Astrocyte of the spinal cord (primary cell): ENCODE results near the gene SEPSECS.

Experiments used
- DNase-seq: peaks from one replicate; pipeline ENCODE4 v3.0.0; 2011; ENCODE audit warnings: low read depth, low spot score
- H3K4me3 ChIP-seq: 2 replicates; pipeline ENCODE4 v1.5.1; 2011; ENCODE audit warnings: low read depth, mild to moderate bottlenecking, low read length, moderate library complexity
- in situ Hi-C: cut with HindIII; loops from 2 replicates; pipeline ENCODE4 v1.10.0; 2017; ENCODE audit warnings: low sequenced_read_pairs
- TF ChIP-seq, protein P1 (sequence below): IDR thresholded peaks from 2 replicates; pipeline ENCODE4 v1.5.1; 2012; ENCODE audit warnings: low read depth, mild to moderate bottlenecking, low read length, inconsistent platforms

The SEPSECS gene

DNA sequence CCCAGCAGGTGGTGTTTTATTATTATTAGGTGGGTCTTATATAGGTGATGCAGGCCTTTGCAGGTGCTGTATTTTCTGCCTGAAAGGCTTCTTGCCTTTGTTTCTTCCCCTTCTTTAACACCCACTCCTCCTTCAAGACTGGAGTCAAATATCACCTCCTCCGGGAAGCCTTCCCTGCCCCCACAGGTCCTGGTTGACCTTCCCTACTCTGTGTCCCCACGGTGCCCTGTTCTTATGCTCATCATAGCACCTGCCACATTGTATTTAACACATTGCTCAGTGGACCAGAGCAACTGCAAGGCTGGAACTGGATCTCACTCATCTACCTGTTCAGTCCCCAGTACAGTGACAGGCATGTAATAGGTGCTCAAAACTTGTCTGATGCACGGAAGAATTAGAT is 89.7 kb downstream of the SEPSECS start:
- H3K4me3 ChIP-seq, result no peak overlapping the region
- no peak for DNase-seq
- TF ChIP-seq, protein P1, sequence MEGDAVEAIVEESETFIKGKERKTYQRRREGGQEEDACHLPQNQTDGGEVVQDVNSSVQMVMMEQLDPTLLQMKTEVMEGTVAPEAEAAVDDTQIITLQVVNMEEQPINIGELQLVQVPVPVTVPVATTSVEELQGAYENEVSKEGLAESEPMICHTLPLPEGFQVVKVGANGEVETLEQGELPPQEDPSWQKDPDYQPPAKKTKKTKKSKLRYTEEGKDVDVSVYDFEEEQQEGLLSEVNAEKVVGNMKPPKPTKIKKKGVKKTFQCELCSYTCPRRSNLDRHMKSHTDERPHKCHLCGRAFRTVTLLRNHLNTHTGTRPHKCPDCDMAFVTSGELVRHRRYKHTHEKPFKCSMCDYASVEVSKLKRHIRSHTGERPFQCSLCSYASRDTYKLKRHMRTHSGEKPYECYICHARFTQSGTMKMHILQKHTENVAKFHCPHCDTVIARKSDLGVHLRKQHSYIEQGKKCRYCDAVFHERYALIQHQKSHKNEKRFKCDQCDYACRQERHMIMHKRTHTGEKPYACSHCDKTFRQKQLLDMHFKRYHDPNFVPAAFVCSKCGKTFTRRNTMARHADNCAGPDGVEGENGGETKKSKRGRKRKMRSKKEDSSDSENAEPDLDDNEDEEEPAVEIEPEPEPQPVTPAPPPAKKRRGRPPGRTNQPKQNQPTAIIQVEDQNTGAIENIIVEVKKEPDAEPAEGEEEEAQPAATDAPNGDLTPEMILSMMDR, result no peak
- in situ Hi-C loops, result no loop called here
